ENCODE measurements around the gene ECEL1. TPM values are rescaled to one million over a fixed set of nuclear protein-coding genes. Genes with fewer than 3 reads are reported as not detected.

Gene ECEL1
- total and polyA plus RNA-seq, 4 donors = 0.09 to 0.35 (median 0.23) TPM

GRCh38 chr2:232525199-232525598 lies 37.6 kb upstream of the ECEL1 start:
- 81 to 93% methylated on average over 13 to 14 of the region's 14 CpGs for WGBS, 2 donors
- Histone ChIP-seq H3K4me3 (no peak overlapping the region), H3K27me3 (ENCODE audit: control insufficient read depth in 3 of 3, insufficient read depth in 3 of 3, low read length in 2 of 3) (peaks cover 14 to 26% (median 17%) of the 10 kb centered on the region in 3 donors), H3K27ac (ENCODE audit: low read depth in 1 of 2, low read length in 1 of 2) (no peak overlapping the region), H3K9ac (ENCODE audit: insufficient read depth in 1 of 2, low read length in 2 of 2) (no peak overlapping the region), H3K4me1 (ENCODE audit: control insufficient read depth in 5 of 5, insufficient read depth in 5 of 5, low read length in 5 of 5) (peaks cover 0 to 8% (median 4%) of the 10 kb centered on the region in 5 donors), H3K9me3 (ENCODE audit: control insufficient read depth in 4 of 4, insufficient read depth in 3 of 4, low read length in 3 of 4) (no peaks in the 10 kb centered on the region), H3K36me3 (ENCODE audit: control insufficient read depth in 4 of 4, insufficient read depth in 4 of 4, low read length in 4 of 4) (no peaks in the 10 kb centered on the region)
- no peak for ATAC-seq (ENCODE audit: insufficient read depth, low FRiP score)
- TF ChIP-seq CTCF (IDR thresholded peaks at IDR 0.05; ENCODE audit: control extremely low read depth, extremely low read depth) = no peak
- no peak for DNase-seq

- peaks cover 14 to 26% (median 17%) of the 10 kb centered on the region in 3 donors for H3K27me3 ChIP-seq (ENCODE audit: control insufficient read depth in 3 of 3, insufficient read depth in 3 of 3, low read length in 2 of 3)
- no peak overlapping the region for H3K4me3 ChIP-seq
- H3K27ac ChIP-seq (ENCODE audit: low read depth in 1 of 2, low read length in 1 of 2) = no peak overlapping the region
- no peak overlapping the region for H3K9ac ChIP-seq (ENCODE audit: insufficient read depth in 1 of 2, low read length in 2 of 2)
- WGBS, 2 donors = 68% methylated on average over 6 of the region's 6 CpGs
- H3K4me1 ChIP-seq (ENCODE audit: control insufficient read depth in 5 of 5, insufficient read depth in 5 of 5, low read length in 5 of 5) = peaks cover 0 to 8% (median 4%) of the 10 kb centered on the region in 5 donors
- H3K36me3 ChIP-seq (ENCODE audit: control insufficient read depth in 4 of 4, insufficient read depth in 4 of 4, low read length in 4 of 4) = no peaks in the 10 kb centered on the region
- DNase-seq = no peak
- no peaks in the 10 kb centered on the region for H3K9me3 ChIP-seq (ENCODE audit: control insufficient read depth in 4 of 4, insufficient read depth in 3 of 4, low read length in 3 of 4)
- ATAC-seq (ENCODE audit: insufficient read depth, low FRiP score) = no peak
- no peak for TF ChIP-seq CTCF (IDR thresholded peaks at IDR 0.05; ENCODE audit: control extremely low read depth, extremely low read depth)
Observed at GRCh38 chr2:232524771-232525170, 37.1 kb upstream of the ECEL1 start.

- Histone ChIP-seq H3K9ac (ENCODE audit: insufficient read depth in 1 of 2, low read length in 2 of 2) (no peak overlapping the region), H3K4me1 (ENCODE audit: control insufficient read depth in 5 of 5, insufficient read depth in 5 of 5, low read length in 5 of 5) (peaks cover 0 to 8% (median 4%) of the 10 kb centered on the region in 5 donors), H3K36me3 (ENCODE audit: control insufficient read depth in 4 of 4, insufficient read depth in 4 of 4, low read length in 4 of 4) (no peaks in the 10 kb centered on the region), H3K4me3 (no peak overlapping the region), H3K9me3 (ENCODE audit: control insufficient read depth in 4 of 4, insufficient read depth in 3 of 4, low read length in 3 of 4) (no peaks in the 10 kb centered on the region), H3K27me3 (ENCODE audit: control insufficient read depth in 3 of 3, insufficient read depth in 3 of 3, low read length in 2 of 3) (peaks cover 14 to 28% (median 19%) of the 10 kb centered on the region in 3 donors), H3K27ac (ENCODE audit: low read depth in 1 of 2, low read length in 1 of 2) (no peak overlapping the region)
- no peak for ATAC-seq (ENCODE audit: insufficient read depth, low FRiP score)
- TF ChIP-seq CTCF (IDR thresholded peaks at IDR 0.05; ENCODE audit: control extremely low read depth, extremely low read depth) = no peak
- 1 to 2% methylated on average over 73 to 75 of the region's 75 CpGs for WGBS, 2 donors
- DNase-seq = peak in 1 of 3 donors; percentile 37
Observed at GRCh38 chr2:232523682-232524597, 36.3 kb upstream of the ECEL1 start.
